ENCODE data around the gene TRIM24.
A peak's percentile ranks its signal among the peaks of the same experiment; 100 is the strongest.

Gene TRIM24

DNA sequence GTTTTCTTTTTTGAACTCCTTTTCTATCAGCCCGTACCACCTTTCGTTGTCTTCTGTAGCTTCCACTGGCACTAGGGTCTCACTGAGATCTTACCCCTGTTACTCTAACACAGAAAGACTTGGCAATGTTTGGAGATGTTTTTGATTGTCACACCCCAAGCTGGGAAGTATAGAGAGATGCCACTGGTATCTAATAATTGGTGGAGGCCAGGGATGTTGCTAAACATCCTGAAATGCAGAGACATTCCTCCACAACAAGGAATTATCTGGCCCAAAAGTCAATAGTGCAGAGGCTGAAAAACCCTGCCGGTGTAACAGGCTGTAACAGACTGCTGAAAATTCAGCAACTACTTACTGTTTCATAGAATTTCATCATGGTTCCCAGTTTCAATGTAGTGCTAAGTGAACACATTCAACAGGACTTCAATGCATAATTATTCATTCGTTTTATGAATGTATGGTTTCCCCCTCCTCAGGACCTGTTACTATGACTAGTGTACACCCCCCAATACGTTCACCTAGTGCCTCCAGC, 115.9 kb downstream of the TRIM24 start:
- no peak for DNase-seq (ENCODE audit: low read depth, low spot score)

GRCh38 chr7:138579136-138579535, 119.1 kb downstream of the TRIM24 start:
- no peak for DNase-seq (ENCODE audit: low read depth, low spot score)

DNA sequence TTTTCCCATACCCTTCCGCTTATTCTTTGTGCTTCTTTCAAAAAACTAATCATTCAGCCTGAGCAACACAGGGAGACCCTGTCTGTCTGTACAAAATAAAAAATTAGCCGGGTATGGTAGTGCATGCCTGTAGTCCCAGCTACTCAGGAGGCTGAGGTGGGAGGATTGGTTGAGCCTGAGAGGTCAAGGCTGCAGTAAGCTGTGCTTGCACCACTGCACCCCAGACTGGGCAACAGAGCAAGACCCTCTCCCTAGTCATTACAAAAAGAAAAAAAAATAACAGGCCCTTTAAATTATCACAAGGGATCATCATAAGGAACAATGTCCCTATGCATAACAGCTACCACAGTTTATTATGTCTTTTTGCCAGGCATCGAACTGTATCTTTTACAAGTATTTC, 119.6 kb downstream of the TRIM24 start:
- no peak for DNase-seq (ENCODE audit: low read depth, low spot score)

- no peak for DNase-seq (ENCODE audit: low read depth, low spot score)
Observed at GRCh38 chr7:138581065-138581464, 121.0 kb downstream of the TRIM24 start.

DNA sequence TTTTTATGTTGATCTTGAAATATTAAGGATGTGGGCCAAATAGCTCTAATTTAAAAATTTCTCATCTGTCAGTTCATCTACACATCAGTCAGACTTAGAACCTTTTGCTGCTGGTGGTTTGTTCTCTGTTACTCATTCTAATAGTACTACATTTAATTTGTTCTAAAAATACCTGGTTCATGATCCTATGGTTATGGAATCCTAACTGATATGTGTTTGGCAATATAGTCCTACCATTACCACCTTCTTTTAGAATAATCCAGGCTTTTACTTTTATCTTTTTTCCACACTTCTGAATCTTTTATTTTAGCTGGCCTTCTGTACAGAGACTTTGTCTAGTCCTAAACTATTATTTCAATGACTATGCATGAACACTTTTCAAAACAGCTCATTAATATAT, 124.2 kb downstream of the TRIM24 start:
- no peak for DNase-seq (ENCODE audit: low read depth, low spot score)

GRCh38 chr7:138584696-138585095, 124.6 kb downstream of the TRIM24 start:
- DNase-seq (ENCODE audit: low read depth, low spot score) = no peak

DNA sequence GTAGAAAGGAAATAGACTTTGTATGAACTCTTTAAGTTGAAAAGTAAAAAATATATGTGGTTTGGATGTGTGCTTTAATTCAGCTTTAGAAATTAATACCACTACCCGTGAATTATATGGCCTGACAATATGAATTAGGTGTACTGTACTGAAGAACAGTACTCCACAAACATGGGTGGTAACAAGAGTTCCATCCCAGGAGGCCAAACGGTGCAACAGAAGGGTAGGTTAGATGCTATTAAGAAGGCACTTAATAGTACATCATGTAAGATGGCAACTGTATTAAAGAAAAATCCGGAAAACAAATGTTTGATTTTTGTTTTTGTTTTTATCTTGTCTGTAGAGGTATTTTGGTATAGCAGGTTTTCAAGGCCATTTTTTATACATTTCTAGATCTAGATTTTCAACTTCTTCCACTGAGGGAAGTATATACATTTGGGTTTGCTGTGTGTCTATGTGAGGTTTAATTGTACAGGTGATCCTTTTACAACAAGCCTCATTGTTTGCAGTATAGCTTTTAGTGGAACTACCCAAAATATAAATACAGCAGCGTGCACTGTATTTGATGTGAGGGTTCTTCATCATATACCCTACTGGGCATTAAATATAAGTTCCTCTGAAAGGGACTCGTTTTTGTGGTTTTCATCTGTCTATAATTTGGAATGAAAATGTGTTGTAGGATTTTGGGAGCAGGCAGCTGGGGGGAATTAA, 125.4 kb downstream of the TRIM24 start:
- DNase-seq (ENCODE audit: low read depth, low spot score) = no peak

- DNase-seq (ENCODE audit: low read depth, low spot score) = no peak
Observed at GRCh38 chr7:138587485-138587884, 127.4 kb downstream of the TRIM24 start.

GRCh38 chr7:138588986-138589385, 128.9 kb downstream of the TRIM24 start:
- no peak for DNase-seq (ENCODE audit: low read depth, low spot score)

- DNase-seq (ENCODE audit: low read depth, low spot score) = no peak
Observed at GRCh38 chr7:138590154-138590553, 130.1 kb downstream of the TRIM24 start.

GRCh38 chr7:138595454-138595853, 135.4 kb downstream of the TRIM24 start:
- no peak for DNase-seq (ENCODE audit: low read depth, low spot score)

- no peak for DNase-seq (ENCODE audit: low read depth, low spot score)
Observed at GRCh38 chr7:138602451-138602850, 142.4 kb downstream of the TRIM24 start.

DNA sequence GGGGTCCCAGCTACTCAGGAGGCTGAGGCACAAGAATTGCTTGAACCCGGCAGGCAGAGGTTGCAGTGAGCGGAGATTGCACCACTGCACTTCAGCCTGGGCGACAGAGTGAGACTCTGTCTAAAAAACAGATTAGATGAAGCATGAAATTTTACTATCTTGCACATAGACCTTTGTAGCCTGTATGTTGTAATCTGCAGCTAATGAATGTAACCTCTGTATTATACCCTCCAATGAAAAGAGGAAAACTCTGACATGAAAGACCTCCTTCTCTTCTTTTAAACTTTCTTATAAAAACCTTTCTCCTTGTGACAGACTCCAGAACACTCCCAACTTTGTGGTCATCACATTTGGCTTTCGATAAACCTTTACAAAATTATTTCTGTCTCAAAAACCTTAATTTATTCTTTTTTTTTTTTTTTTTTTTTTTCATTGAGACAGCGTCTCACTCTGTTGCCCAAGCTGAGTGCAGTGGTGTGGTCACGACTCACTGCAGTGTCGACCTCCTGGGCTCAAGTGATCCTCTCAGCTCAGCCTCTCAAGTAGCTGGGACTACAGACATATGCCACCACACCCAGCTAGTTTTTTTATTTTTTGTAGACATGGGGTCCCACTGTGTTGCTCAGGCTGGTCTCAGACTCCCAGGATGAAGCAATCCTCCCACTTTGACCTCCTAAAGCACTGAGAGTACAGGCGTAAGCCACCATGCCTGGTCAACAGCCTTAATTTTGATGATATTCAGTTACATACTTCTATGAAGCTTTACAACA, 143.7 kb downstream of the TRIM24 start:
- DNase-seq (ENCODE audit: low read depth, low spot score) = no peak

GRCh38 chr7:138606236-138606635, 146.2 kb downstream of the TRIM24 start:
- DNase-seq (ENCODE audit: low read depth, low spot score) = no peak

DNA sequence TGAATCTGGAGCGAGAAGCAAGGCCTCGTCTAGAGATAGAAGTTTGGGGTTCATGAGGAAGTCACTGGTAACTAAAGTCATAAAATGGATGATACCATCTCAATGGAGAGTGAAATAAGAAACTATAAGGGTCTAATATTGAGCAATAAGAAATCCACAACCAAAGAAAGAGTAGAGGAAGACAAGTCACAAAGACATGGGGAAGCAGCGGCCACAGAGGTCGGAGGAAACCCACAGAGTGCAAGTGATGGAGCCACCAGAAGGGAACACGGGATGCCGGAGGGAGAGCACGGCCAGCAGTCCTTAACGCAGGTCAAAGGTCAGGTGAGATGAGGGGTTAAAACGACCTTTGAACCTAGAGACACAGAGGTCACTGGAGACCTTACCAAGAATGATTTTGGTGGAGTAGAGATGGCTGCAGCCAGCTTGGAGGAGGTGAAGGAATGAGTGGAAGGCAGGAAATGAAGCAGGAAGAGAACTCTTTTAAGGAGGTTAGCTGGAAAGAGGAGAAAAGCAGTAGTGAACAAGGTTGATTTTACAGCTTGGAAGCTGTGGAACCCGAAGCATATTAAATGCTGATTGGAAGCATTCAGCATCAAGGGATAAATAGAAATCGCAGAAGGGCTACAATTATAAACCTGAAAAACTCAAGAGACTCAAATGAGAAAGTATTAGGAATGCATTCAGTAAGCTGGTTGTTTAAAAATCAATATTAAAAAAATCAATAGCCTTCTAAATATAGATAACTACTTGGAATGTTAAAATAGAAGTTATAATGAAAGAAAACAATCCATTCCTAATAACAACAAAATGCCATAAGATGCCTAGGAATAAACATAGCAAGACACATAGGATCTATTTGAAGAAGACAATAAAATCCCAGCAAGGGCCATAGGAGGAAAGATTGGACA, 147.4 kb downstream of the TRIM24 start:
- no peak for DNase-seq (ENCODE audit: low read depth, low spot score)

GRCh38 chr7:138608275-138608674, 148.2 kb downstream of the TRIM24 start:
- DNase-seq (ENCODE audit: low read depth, low spot score) = peak; percentile 53

DNA sequence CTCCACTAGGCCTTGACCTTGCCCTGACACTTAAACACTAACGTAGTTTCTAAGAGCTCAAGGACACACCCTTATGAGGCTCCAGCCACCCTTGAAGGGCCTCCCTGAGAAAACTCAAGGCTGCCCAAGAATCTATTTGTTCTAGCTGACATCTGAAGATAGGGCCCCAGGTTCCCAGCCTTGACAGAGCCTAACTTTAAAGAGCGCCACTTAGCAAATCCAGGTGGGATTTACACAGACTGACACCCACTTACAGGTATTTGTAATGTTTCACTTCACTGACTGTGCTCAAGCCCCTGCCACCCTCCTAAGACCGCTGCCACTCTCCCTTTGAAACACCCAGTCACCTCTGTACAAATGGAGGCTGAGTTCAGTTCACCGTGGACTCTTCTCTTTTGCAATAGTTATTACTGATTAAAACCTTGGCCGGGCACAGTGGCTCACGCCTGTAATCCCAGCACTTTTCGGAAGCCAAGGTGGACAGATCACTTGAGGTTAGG, 150.7 kb downstream of the TRIM24 start:
- no peak for DNase-seq (ENCODE audit: low read depth, low spot score)

GRCh38 chr7:138613630-138614029, 153.6 kb downstream of the TRIM24 start:
- no peak for DNase-seq (ENCODE audit: low read depth, low spot score)

DNA sequence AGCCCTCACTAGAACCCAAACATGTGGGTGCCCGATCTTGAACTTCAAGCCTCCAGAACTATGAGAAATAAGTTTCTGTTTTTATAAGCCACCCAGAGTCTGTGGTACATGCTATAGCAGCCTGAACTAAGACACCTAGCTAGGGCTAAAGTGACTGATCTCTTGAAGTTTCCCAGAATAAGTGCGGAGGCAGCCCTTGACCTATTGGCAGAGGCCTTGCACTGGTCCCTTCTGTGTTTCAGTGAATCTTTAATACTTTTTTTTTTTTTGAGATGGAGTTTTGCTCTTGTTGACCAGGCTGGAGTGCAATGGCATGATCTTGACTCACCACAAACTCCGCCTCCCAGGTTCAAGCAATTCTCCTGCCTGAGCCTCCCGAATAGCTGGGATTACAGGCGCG, 156.0 kb downstream of the TRIM24 start:
- DNase-seq (ENCODE audit: low read depth, low spot score) = no peak

- no peak for DNase-seq (ENCODE audit: low read depth, low spot score)
Observed at GRCh38 chr7:138618506-138618905, 158.4 kb downstream of the TRIM24 start.

- DNase-seq (ENCODE audit: low read depth, low spot score) = no peak
Observed at GRCh38 chr7:138618933-138619332, 158.9 kb downstream of the TRIM24 start.

DNA sequence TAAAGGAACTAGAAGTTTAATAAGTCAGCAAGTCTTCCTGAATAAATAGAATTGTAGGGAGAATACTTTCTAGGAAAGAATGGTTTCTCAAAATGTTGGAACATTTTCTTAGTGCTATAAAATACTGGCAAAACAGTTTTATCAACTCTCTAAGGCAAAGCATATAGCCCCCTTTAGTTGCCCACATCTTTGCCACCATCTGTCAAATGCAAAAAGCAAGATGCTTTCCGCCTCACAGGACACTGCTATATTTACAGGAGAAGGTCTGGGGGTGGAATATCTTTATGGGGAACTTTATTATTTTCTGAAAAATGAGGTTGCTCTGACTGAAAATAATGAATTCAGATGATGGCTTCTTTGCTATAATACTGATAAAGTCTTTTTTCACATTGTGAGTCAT, 162.8 kb downstream of the TRIM24 start:
- DNase-seq (ENCODE audit: low read depth, low spot score) = no peak

All from smooth muscle cell of the brain vasculature (primary cell).